HG03175 (cell line): ENCODE data around the gene GABRA6.

Source experiments
- ATAC-seq: cut with Tn5 transposase; IDR thresholded peaks from one replicate; pipeline ENCODE4 v1.9.1; 2021; ENCODE audit warnings: mild to moderate bottlenecking, moderate library complexity; ENCODE audit not compliant: unreplicated experiment

The GABRA6 gene

GRCh38 chr5:161751265-161751664, 65.7 kb downstream of the GABRA6 start:
- no peak for ATAC-seq
